RWPE2 (cell line): ENCODE results near the gene DENND1A.

ENCODE experiments used
- ATAC-seq: fragments of 200-7000 bp; cut with Tn5 transposase; 3 replicates; pipeline ENCODE4 v1.9.1; 2021; ENCODE audit warnings: low read depth
- DNase-seq: peaks from one replicate; pipeline ENCODE4 v3.0.0-alpha.2; 2020; ENCODE audit warnings: low spot score
- H3K27ac ChIP-seq: fragments of 450-650 bp; 2 replicates; pipeline ENCODE4 v1.5.1; 2017; ENCODE audit warnings: mild to moderate bottlenecking; ENCODE audit not compliant: poor library complexity, severe bottlenecking
- H3K27me3 ChIP-seq: fragments of 250-450 bp; sonication (Bioruptor Pico); 2 replicates; pipeline ENCODE4 v1.5.1; 2021; ENCODE audit warnings: mild to moderate bottlenecking, moderate library complexity; ENCODE audit not compliant: insufficient read depth, poor library complexity, severe bottlenecking
- H3K36me3 ChIP-seq: fragments of 250-450 bp; sonication (Bioruptor Pico); 2 replicates; pipeline ENCODE4 v1.5.1; 2020; ENCODE audit warnings: low read depth, mild to moderate bottlenecking, moderate library complexity
- H3K4me1 ChIP-seq: fragments of 250-450 bp; sonication (Bioruptor Pico); 2 replicates; pipeline ENCODE4 v1.5.1; 2021; ENCODE audit warnings: mild to moderate bottlenecking, moderate library complexity; ENCODE audit not compliant: insufficient read depth, poor library complexity, severe bottlenecking
- H3K4me3 ChIP-seq: fragments of 250-450 bp; sonication (Bioruptor Pico); 2 replicates; pipeline ENCODE4 v1.5.1; 2021; ENCODE audit warnings: mild to moderate bottlenecking, moderate library complexity; ENCODE audit not compliant: severe bottlenecking
- H3K9me3 ChIP-seq: fragments of 250-450 bp; sonication (Bioruptor Pico); 2 replicates; pipeline ENCODE4 v1.5.1; 2021; ENCODE audit warnings: mild to moderate bottlenecking, moderate library complexity; ENCODE audit not compliant: severe bottlenecking
- TF ChIP-seq, protein P1 (sequence below): fragments of 450-650 bp; IDR thresholded peaks from one replicate; pipeline ENCODE4 v1.5.1; 2017; ENCODE audit warnings: mild to moderate bottlenecking, moderate library complexity; ENCODE audit not compliant: poor library complexity, severe bottlenecking

Gene DENND1A

DNA sequence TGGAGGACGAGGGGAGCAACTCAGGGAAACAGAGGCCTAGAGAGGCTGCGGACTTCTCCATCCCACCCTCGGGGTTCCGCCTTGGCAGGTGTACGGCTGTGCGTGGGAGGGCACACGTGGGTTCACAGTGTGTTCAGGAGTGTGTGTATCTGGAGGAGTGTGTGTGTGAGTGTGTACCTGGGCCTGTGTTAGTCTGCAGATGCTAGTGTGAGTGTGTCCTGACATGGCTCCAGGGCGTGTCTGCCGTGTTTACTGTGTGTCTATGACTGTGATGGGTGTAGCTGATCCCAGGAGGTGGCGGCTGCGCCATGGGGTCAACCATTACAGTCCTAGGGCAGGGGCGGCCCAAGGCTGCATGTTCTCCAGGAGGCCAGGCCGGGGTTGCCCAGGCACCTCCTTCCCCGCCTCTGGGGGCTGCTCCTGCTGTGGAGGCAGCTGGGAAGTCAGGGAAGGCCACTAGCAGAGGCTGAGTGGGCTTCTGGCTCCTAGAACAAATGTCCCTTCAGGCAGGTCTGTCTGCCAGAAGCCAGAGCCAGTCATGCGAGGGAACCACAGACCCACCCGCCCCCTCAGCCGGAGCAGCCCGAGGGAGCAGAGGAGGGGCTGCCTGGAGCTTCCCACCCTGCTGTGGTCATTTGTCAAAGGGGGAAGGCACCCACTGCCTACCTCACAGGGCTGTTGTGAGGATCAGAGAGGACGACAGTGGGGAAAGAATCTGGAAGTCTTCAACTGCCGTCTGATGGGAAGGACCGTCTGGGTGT is 552.5 kb downstream of the DENND1A start:
- peaks cover 24% of the 10 kb centered on the region for H3K27me3 ChIP-seq
- no peaks in the 10 kb centered on the region for H3K36me3 ChIP-seq
- H3K27ac ChIP-seq: no peak overlapping the region
- TF ChIP-seq, protein P1, sequence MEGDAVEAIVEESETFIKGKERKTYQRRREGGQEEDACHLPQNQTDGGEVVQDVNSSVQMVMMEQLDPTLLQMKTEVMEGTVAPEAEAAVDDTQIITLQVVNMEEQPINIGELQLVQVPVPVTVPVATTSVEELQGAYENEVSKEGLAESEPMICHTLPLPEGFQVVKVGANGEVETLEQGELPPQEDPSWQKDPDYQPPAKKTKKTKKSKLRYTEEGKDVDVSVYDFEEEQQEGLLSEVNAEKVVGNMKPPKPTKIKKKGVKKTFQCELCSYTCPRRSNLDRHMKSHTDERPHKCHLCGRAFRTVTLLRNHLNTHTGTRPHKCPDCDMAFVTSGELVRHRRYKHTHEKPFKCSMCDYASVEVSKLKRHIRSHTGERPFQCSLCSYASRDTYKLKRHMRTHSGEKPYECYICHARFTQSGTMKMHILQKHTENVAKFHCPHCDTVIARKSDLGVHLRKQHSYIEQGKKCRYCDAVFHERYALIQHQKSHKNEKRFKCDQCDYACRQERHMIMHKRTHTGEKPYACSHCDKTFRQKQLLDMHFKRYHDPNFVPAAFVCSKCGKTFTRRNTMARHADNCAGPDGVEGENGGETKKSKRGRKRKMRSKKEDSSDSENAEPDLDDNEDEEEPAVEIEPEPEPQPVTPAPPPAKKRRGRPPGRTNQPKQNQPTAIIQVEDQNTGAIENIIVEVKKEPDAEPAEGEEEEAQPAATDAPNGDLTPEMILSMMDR: no peak
- no peak overlapping the region for H3K4me3 ChIP-seq
- ATAC-seq (no peak), DNase-seq (no peak)
- no peaks in the 10 kb centered on the region for H3K9me3 ChIP-seq
- no peaks in the 10 kb centered on the region for H3K4me1 ChIP-seq

DNA sequence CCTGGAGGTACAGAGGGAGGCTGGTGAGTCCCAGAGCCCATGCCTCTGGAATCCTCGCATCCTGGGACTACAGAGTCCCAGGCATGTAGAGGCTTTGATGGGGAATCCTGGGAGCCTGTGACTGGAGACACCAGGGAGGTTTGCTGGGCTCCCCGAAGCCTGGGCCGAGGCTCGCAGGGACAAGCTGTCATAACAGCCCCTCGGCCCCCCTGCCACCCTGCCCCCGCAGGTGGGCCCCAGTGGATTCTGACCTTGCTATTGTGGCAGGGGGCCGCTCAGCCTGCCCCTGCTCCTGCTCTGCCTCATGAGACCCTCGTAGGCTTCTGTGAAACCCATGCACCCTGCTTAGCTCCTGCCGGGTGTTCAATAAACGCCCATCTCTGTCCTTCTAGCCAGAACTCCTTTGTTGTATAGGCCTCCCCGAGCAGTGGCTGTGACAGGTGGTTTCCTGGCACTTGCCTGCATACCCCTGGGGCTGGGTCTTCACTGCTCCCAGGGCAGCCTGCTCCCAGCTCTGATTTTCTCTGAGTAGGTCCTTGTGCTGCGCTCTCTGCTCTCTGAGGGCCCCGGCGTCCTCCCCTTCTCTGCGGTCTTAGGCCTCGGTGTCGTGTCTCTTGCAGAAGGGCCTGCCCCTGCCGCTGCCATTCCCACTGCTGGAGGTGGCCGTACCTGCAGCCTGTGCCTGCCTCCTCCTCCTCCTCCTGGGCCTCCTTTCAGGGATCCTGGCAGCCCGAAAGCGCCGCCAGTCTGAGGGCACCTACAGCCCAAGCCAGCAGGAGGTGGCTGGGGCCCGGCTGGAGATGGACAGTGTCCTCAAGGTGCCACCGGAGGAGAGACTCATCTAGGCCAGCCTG is 553.5 kb downstream of the DENND1A start:
- Histone ChIP-seq H3K9me3 (no peaks in the 10 kb centered on the region), H3K27ac (no peak overlapping the region), H3K36me3 (no peaks in the 10 kb centered on the region), H3K4me3 (no peak overlapping the region), H3K27me3 (peaks cover 28% of the 10 kb centered on the region), H3K4me1 (no peaks in the 10 kb centered on the region)
- TF ChIP-seq, protein P1: no peak
- ATAC-seq (peak; percentile 5; the same call in 1 of the 3 replicates), DNase-seq (no peak)

DNA sequence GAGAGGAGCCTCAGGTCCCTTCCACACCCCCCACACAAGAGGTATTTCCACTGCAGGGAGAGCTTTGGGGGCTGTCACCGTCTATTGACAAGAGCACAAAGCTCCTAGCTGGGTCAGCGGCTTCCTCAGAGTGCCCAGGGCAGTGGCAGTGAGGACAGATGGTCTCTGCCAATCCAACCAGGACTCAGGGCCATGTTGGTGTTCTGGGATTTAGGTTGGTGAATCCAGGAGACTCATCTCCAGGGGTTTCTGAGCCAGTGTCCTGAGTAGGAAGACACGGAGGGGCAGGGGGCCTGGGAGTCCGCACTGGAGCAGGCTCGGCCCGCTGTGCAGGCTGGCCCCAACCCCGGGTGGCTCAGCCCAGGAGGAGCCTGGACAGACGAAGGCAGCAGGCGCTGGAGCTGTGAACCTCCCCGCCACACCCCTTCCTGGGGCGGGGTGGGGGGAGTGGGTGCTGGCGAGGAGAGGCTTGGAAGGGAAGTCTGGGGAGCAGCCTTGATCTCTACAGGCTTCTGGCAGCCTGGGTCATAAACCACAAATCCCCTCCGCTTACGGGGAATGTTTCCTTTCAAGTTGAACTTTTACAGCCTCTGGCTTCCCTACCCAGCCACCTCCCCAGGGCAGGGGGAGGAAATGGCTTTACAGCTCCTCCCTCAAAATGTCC is 554.3 kb downstream of the DENND1A start:
- DNase-seq: no peak
- no peak overlapping the region for H3K27ac ChIP-seq
- peak; percentile 48 for ATAC-seq

DNA sequence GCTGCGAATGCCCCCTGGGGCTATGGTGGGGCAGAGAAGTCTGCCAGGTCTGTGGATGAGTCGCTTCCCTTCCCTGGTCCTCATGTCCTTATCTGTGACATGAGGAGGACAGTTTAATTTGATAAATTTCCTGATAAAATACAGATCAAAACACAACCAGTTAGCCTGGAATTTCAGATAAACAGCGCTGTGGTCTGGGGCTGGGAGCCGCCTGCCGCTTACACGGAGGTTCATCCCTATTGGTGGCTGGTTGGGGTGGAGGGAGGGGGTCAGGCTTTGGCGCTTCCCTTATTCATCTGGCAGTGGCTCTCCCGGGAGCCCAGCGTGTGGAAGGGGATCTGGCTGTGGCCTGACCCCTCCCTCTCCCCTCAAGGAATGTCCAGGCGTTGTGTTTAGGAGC is 556.0 kb downstream of the DENND1A start:
- H3K4me3 ChIP-seq: no peak overlapping the region
- no peaks in the 10 kb centered on the region for H3K9me3 ChIP-seq
- H3K27me3 ChIP-seq: peaks cover 33% of the 10 kb centered on the region
- DNase-seq (no peak), ATAC-seq (no peak)
- H3K36me3 ChIP-seq: no peaks in the 10 kb centered on the region
- TF ChIP-seq, protein P1: no peak
- H3K27ac ChIP-seq: no peak overlapping the region
- H3K4me1 ChIP-seq: no peaks in the 10 kb centered on the region

More for the DNA sequence above, 554.3 kb downstream of the DENND1A start:
- Histone ChIP-seq H3K27me3 (peaks cover 29% of the 10 kb centered on the region), H3K4me3 (no peak overlapping the region), H3K4me1 (no peaks in the 10 kb centered on the region), H3K36me3 (no peaks in the 10 kb centered on the region), H3K9me3 (no peaks in the 10 kb centered on the region)
- TF ChIP-seq, protein P1: no peak
